GM18519 (cell line): ENCODE measurements around the gene CRYAB.
A peak's percentile ranks its signal among the peaks of the same experiment; 100 is the strongest.
"Not testable (repeated sequence)": the region's sequence is repeated elsewhere in the genome, so short reads cannot be mapped to it uniquely, and the experiment has no call there.

Experiments used
- ATAC-seq: cut with Tn5 transposase; IDR thresholded peaks from one replicate; pipeline ENCODE4 v1.9.1; 2021; ENCODE audit warnings: mild to moderate bottlenecking, moderate library complexity; ENCODE audit not compliant: unreplicated experiment, low FRiP score

CRYAB gene

DNA sequence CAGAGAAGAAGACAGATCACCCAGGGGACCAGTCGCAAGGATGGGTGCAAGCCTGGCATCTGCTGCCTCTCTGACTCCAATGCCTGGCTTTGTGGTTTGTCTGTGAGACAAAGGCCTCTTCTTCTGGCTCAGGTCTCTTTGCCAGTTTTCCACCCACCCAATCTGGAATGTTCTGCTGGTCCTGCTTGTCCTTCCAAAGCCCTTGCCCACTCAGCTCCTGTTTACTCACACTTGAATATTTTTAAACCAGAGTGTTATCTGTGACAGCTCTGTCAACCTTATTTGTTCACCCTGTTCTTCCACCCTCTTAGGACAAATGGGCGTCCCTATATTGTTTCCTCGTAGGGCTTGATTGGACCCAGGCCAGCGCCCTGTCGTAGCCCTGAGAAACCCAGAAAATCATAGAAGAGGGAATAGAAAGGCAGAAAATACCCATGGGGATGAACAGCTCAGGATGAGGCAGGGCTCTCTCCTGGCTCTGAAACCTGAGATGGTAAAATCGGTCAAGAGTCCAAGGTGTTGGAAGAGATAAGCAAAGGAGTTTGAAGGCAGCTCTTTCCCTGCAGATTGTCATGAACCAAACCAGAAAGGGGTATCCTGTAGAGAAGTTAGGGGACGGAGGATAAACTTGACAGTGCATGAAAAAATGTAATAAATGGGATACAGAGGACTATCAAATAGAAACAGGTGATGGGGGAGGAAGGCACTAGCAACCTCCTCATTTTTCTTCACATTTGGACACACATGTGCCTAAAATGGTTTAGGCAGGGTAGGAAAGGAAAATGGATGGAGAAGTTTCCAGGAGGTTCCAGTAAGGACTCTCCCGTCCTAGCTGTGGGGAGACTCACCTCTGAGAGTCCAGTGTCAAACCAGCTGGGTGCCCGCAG lies 651 bp downstream of the CRYAB start:
- ATAC-seq = no peak

DNA sequence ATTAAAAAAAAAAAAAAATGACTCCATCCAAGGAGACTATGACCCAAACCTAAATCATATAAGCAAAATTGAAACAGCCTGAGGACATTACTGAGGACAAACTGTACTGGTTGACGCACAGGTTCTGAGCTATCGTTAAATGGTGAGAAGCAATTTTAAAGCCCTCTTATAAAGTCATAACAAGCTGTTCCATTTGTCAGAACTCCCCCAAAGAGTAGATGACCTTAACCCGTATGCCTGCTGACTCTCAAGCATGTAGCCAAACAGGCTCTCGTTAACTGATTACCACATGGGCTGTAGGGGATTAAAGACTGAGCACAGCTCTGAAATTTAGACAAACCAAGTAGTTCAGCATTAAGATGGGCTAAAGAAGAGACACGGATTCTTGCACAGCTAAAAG lies 2.2 kb downstream of the CRYAB start:
- ATAC-seq = no peak

DNA sequence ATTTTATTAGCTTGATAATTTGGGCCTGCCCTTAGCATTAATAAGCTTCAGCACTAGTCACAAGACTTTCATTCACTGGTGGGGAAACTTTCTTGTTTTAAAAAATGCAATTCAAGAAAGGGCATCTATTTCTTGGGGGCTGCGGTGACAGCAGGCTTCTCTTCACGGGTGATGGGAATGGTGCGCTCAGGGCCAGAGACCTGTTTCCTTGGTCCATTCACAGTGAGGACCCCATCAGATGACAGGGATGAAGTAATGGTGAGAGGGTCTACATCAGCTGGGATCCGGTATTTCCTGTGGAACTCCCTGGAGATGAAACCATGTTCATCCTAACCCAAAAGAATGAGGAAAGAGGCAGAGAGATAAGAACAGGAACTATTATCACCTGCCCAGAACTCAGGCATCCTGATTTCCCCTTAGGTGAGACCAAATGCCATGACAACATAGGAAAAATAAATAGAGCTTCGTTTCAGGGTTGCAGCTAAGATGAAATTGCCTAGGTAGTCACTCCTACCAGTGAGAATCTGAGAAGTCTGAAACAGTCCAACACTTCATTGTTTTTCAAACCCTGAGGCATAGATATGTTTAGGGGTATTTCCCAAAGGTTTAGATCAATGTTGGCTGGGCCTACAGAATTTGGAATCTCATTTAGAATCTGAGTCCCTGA lies 2.8 kb downstream of the CRYAB start:
- ATAC-seq = no peak

DNA sequence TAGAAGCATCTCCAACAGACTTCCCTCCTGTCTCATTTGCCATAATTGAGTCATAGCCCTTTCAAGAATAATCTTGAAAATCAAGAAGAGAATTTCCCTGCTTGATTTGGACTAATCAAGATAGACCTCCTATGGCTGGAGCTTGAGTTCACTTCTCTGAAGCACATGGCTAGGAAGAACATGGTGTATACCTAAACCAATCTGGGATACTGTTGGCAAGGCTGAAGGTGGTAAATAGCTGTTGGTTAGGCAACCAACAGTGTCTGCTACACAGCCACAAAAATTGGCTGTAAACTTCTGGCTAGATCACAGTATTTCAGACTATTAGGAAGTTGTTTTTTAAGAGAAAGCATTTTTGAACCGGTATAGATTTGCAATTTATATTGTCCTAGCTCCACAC lies 4.9 kb downstream of the CRYAB start:
- ATAC-seq = no peak

DNA sequence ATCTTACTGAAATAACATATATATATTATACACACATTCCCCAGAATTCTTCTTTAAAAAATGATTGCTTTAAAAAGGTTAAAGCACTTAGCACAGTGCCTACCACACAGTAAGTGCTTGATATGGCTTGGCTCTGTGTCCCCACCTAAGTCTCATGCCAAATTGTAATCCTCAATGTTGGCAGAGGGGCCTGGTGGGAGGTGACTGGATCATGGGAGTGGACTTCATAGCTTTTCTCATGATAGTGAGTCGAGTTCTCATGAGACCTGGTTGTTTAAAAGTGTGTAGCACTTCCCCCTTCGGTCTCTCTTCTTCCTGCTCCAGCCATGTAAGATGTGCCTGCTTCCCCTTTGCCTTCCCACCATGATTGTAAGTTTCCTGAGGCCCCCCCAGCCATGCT lies 6.2 kb downstream of the CRYAB start:
- ATAC-seq = no peak

DNA sequence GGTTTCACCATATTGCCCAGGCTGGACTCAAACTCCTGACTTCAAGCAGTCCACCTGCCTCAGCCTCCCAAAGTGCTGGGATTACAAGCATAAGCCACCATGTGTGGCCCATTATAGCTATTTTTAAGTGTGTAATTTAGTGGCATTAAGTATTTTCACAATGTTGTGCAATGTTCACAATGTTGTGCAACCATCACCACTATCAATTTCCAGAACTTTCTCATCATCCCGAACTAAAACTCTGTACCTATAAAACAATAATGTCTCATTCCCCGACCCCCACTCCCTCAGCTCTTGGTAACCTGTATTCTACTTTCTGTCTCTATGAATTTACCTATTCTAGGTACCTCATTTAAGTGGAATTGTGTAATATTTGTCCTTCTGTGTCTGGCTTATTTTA lies 24.7 kb downstream of the CRYAB start:
- no peak for ATAC-seq

DNA sequence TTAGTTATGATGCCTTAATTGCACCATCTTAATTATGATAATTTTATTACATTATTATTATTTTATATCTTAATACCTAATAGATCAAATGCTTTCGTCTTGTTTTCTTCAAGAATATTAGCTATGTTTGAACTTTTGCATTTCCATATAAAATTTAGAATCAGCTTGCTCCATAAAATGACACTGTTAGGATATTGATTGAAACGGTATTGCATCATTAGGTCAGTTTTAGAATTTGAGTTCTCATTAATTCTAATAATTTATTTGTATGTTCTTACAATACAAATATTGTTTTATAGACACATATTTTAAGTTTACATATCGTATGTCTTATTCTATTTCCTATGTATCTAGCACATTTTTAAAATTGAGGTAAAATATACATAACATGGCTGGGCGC lies 25.5 kb downstream of the CRYAB start:
- ATAC-seq = no peak

DNA sequence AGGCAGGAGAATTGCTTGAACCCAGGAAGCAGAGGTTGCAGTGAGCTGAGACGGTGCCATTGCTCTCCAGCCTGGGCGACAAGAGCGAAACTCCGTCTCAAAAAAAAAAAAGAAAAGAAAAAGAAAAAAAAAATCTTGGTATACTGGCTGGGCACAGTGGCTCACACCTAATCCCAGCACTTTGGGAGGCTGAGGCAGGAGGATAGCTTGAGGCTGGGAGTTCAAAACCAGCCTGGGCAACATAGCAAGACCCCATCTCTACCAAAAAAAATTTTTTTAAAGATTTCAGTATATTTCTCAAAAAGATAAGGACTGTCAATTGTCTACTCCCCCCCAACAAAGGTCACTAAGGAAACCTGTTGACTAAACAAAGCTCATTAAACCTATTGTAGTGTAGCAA lies 26.5 kb downstream of the CRYAB start:
- ATAC-seq = not testable (repeated sequence)

DNA sequence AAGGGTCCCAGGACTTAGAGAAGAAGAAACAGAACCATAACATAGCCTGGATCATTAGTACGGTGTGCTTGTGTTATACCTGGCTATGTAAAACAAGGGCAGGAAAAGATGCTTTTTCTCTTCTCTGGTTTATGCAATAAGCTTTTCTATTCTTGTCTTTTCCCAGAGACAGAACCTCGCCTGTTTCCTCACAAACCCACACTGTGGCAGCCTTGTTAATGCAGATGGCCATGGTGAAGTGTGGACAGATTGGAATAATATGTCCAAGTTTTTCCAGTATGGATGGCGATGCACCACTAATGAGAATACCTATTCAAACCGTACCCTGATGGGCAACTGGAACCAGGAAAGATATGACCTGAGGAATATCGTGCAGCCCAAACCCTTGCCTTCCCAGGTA lies 29.4 kb downstream of the CRYAB start:
- no peak for ATAC-seq

DNA sequence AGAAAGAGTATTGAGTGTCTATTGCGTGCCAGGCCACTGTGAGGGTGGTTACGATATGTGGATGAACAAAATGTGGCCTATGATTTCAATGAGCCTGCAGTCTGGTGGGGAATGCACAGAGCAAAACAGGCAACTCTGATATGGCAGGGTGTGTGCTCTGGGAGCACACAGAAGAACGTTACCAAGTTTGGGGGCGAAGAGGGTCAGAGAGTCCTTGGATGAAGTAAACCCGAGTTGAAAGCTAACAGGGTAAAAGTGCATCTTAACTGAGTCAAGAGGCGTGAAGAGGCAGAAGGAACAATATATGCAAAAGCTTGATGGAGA lies 32.0 kb downstream of the CRYAB start:
- no peak for ATAC-seq

DNA sequence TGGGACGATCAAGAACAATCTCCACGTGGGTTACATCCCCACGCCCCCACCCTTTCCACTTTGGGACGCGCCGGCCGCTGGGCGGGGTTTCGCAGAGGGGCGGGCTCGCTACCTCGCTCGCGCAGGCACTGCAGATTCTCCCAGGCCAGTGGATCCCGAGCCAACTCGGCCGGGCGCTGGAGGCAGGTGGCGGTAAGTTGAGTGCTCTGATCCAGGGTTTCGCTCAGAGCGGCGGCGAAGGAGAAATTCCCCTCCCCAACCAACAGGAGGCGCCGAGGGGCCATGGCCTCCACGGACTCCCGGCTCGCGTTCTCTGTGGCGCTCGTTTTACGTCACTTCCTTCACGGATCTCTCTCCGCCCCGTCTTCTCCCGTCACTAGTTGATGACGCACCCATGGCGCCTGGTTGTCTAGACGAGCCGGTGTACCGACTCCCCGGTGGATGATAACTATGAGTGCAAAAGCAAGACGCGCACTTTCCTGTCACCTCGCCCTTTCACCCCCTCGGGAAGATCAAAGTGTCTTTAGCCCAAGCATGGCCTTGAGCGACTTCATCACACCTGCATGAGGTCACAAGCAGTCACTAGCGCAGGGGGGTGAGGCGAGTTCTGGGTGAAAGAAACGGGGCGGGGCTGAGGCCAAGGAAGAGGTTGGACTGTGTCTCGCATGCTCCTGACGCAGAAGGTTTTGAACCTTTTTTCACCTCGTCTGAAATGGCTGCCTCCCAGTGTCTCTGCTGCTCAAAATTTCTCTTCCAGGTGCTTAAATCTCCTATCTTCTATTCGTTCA lies 32.5 kb downstream of the CRYAB start, which contains the start of the genes CFAP68 and FDXACB1:
Gene CFAP68, plus strand, starts transcription at position 693 of the 788 bp plus-strand sequence. Its CDS starts 20 bp downstream, at position 713.
Gene FDXACB1, minus strand, starts transcription at position 317 of the 788 bp plus-strand sequence. Its CDS starts 33 bp downstream, at position 284.
- ATAC-seq = peak; percentile 63

DNA sequence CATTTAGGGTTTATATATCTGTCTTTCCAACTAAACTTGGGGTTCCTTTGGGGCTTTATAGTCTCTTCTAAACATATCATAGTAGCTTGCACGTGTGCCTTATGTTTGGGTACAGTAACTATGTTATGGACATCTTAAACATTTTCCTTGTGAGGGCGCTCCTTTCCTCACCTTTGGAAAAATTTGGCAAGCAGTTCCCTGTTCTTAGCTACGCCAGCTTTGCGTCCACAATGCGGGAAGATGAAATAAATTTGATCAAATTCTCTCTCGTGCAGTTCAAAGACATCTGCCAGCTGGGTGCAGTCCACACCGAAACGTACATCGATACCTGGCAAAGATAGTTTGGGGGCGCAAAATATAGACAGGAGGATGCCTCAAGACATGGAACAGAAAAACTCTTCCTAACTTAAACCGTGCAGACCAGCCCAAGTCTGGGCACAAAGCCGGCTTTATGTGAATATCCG lies 33.2 kb downstream of the CRYAB start:
- ATAC-seq = no peak

DNA sequence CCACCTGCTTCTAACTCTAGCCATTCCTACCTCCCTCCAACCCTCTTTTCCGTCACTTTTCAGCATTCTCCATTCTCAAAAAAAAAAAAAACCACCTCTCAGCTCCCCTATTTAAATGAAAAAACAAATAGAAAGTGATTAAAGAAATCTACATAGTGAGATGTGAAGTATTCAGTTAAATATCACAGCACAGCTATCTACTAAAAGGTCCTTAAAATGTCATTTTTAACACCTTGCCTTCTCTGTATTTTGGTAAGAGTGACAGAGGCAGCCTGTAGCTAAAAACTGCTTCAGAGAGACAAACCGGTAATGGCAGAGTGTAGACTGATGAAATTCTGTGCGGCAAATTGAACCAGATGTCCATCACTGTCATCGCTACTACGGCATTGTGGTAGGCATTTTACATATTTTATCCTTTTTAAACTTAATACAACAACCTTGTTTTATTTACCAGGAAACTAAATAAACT lies 39.8 kb downstream of the CRYAB start:
- ATAC-seq = no peak

DNA sequence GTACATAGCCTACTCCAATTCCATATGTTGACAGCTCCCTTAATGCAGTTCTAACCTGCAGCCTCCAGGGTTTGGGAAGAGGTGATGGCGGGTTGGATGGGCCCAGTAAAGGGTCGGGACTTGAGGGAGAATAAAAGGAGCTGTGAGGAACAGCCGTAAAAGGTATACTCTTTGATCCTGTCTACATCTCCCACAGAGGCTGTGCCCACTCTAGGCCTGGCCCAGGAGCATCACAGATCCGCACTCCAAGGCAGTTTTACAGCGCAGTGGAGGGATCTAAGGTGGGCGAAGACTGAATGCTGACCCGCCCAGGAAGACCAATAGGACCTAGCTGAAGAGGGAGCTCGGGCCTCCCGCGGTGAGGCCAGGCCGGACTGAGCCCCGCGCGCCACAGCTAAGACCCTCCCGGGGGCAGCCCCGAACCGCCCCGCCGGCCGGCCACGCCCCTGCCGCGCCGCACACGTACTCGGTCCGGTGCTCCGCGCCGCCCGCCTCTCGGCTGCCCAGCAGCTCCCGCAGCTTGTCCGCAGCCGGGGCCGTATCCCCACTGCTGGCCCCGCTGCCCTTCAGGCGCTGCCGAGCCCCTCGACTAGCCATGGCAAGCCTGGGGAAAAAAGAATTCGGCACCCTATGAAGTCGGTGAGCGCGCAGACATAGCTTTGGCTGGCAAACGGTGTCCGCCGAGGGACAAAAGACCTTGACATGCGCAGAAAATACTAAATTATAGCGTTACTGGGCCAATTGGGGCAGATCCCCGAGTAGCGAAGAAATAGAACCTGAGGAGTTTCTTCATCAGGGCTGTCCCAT lies 40.5 kb downstream of the CRYAB start, which contains the start of gene ALG9:
Gene ALG9, minus strand, starts transcription at position 696 of the 807 bp plus-strand sequence. Its CDS starts 99 bp downstream, at position 597.
- ATAC-seq = peak; percentile 60

DNA sequence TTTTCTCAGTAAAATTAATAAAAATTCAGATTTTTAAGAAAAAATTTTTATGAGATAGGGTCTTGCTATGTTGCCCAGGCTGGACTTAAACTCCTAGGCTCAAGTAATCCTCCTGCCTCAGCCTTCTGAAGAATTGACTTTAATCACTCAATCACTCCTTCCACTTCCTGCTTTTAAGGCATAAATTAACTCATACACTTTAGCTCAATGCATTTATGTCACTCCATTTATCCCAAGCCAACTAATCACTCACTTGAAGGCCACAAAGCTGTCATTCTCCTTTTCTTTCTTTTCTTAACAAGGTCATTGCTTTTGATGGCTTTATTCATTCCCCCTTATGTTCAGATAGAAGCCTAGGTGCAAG lies 41.1 kb downstream of the CRYAB start:
- peak; percentile 5 for ATAC-seq

DNA sequence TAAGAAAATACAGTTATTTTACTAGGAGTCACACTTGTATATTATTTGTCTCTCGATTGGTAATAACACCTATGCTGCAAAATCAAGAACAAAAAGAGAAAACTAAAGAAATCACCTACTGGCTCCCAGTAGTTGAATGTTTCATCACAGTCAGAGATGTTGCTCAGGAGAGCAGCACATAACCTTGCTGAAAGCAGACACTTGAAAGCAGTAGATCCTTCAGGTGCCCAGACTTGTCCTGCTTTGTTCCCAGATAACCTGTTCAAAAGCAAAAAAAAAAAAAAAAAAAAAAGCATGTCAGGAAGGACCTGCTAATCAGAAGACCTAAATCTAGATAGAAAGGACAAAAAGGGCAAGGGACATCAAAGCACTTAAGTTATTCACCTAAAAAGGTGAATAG lies 41.5 kb downstream of the CRYAB start:
- no peak for ATAC-seq

DNA sequence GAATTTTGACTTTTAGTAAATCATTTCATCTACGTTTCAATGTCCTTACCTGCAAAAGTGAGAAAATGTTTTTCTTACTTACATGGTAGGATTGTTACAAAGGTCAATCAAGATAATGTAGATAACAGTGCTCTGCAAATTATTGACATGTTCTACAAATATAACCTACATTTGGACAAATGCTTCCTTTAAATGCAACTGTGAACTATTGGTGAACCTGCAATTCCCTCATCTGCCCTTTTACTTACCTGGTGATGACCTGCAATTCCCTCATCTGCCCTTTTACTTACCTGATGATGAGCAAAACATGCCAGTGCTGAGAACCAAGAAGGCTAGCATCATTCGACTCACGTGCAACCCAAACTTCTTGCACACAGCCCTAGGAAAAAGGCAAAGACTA lies 51.3 kb downstream of the CRYAB start:
- ATAC-seq = no peak
